Glutamatergic neuron (in vitro differentiated cells): ENCODE data around the gene S100A14. TPM values are rescaled to one million over a fixed set of nuclear protein-coding genes. Genes with fewer than 3 reads are reported as not detected.

Experiments
- DNase-seq: peaks from one replicate; pipeline ENCODE4 v3.0.0; 2022
- H3K27ac Mint-ChIP-seq: one replicate; pipeline ENCODE4 v1.8.0; 2020; ENCODE audit warnings: mild to moderate bottlenecking, mixed read lengths, inconsistent platforms; ENCODE audit not compliant: unreplicated experiment
- H3K27me3 Mint-ChIP-seq: one replicate; pipeline ENCODE4 v1.8.0; 2020; ENCODE audit warnings: mild to moderate bottlenecking, moderate library complexity, mixed read lengths, inconsistent platforms; ENCODE audit not compliant: unreplicated experiment
- H3K36me3 Mint-ChIP-seq: one replicate; pipeline ENCODE4 v1.8.0; 2020; ENCODE audit warnings: mild to moderate bottlenecking, mixed read lengths, inconsistent platforms; ENCODE audit not compliant: unreplicated experiment
- H3K4me1 Mint-ChIP-seq: one replicate; pipeline ENCODE4 v1.8.0; 2020; ENCODE audit warnings: mild to moderate bottlenecking, low read depth, mixed read lengths, inconsistent platforms; ENCODE audit not compliant: unreplicated experiment
- H3K4me3 Mint-ChIP-seq: one replicate; pipeline ENCODE4 v1.8.0; 2020; ENCODE audit warnings: mild to moderate bottlenecking, mixed read lengths, inconsistent platforms; ENCODE audit not compliant: unreplicated experiment
- H3K9me3 Mint-ChIP-seq: one replicate; pipeline ENCODE4 v1.8.0; 2020; ENCODE audit warnings: mild to moderate bottlenecking, moderate library complexity, mixed read lengths, inconsistent platforms; ENCODE audit not compliant: unreplicated experiment
- total RNA-seq: library from RNA; stranded (reverse); fragmentation: NEBNext Ultra II Directional; extraction: Animal tissue kit (Norgen Biotek cat#: 25700); gene quantifications from one replicate; pipeline ENCODE4 v1.2.1, GENCODE V29; 2021; ENCODE audit not compliant: unreplicated experiment
- TF ChIP-seq, protein P1 (sequence below): fragments of 200-600 bp; sonication (generic); IDR thresholded peaks from one replicate; pipeline ENCODE4 v1.5.0; 2021; ENCODE audit not compliant: partially characterized antibody, unreplicated experiment

Gene S100A14
- total RNA-seq, 1 donor from 2014 or later, result not detected

DNA sequence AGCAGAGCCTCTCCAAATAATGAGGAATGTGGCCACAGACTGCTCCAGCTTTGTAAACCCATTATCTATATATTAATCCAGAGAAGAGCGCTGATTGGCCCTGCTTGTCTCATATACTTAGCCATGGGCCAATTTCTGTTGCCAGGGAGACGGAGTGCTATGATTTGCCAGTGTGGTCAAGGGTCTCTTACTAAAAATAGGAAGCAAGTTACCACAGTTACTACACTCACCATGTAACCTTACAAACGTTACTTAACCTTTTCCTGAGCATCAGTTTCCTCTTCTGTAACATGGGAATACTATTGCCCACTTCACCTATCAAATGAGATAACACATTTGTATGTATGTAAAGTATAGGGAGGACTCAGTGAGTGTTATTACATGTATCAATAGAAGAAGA lies 42.8 kb downstream of the S100A14 start:
- Mint-ChIP-seq H3K27ac (peak overlapping the region; percentile 38), H3K4me3 (no peak overlapping the region), H3K9me3 (peaks cover 1% of the 10 kb centered on the region), H3K27me3 (no peaks in the 10 kb centered on the region), H3K4me1 (peaks cover 12% of the 10 kb centered on the region), H3K36me3 (no peaks in the 10 kb centered on the region)
- TF ChIP-seq, protein P1, sequence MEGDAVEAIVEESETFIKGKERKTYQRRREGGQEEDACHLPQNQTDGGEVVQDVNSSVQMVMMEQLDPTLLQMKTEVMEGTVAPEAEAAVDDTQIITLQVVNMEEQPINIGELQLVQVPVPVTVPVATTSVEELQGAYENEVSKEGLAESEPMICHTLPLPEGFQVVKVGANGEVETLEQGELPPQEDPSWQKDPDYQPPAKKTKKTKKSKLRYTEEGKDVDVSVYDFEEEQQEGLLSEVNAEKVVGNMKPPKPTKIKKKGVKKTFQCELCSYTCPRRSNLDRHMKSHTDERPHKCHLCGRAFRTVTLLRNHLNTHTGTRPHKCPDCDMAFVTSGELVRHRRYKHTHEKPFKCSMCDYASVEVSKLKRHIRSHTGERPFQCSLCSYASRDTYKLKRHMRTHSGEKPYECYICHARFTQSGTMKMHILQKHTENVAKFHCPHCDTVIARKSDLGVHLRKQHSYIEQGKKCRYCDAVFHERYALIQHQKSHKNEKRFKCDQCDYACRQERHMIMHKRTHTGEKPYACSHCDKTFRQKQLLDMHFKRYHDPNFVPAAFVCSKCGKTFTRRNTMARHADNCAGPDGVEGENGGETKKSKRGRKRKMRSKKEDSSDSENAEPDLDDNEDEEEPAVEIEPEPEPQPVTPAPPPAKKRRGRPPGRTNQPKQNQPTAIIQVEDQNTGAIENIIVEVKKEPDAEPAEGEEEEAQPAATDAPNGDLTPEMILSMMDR, result no peak
- no peak for DNase-seq

DNA sequence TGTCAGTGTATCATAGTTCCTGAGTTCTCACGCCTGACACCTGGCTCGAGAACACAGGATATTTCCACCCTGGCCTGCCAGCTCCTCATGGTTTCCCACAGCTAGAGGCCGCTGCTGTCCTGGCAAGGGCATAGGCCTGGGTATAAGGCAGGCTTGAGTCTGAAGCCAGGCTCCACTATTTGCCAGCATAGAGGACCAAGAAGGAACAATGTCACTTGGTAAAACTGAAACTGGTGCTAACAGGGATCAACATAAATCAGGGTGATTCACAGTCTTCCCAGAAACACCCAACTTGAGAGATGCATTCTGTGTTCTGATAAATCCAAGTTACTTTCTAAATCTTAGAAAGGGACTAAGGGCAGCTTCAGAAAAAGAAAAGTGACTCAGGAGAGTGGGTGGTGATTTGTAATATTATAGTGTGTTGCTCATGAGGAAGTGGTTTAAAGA lies 43.5 kb downstream of the S100A14 start:
- Mint-ChIP-seq H3K27ac (peak overlapping the region; percentile 48), H3K4me3 (no peak overlapping the region), H3K9me3 (peaks cover 3% of the 10 kb centered on the region), H3K4me1 (peaks cover 16% of the 10 kb centered on the region), H3K27me3 (peaks cover 2% of the 10 kb centered on the region), H3K36me3 (no peaks in the 10 kb centered on the region)
- TF ChIP-seq, protein P1, result no peak
- no peak for DNase-seq

DNA sequence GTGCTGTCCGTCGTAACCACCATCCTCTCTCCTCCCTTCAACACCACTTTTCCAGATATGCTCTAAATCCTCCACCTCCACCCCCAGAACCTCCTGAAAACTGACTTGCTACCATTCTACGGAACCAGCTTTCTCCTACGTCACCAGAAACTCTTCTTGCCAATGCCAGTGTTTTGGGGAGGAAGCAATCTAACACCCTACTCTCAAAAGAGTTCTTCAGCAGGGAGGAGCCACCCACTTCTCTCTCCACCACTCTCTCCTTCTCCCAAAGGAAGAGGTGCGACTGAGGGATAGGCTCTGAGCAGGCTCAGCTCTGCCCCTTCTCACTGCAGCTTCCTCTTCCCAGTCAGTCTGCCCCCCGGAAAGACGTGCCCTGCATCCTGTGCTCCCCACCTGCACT lies 44.4 kb downstream of the S100A14 start:
- peak overlapping the region; percentile 22 for H3K27ac Mint-ChIP-seq

DNA sequence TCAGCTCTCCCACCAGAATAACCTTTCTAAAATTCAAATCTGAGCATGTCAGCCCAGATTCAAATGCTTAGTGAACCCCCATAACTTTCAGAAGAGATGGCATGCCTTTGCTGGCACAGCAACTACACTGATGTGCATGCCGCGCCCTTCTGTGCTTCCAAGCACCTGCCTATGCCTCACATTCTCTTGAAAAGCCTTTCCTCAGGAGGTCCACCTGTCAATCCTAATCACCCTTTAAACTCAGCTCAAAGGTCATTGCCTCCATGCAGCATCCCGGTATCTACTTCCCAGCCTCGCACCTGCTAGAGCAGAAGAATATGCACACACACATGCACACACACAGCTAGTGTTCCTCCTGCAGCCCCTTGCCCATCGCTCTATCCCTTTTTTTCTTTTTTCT lies 45.3 kb downstream of the S100A14 start:
- no peak for DNase-seq
- Mint-ChIP-seq H3K36me3 (no peaks in the 10 kb centered on the region), H3K4me3 (no peak overlapping the region), H3K9me3 (peaks cover 5% of the 10 kb centered on the region), H3K27ac (no peak overlapping the region), H3K4me1 (peaks cover 21% of the 10 kb centered on the region), H3K27me3 (peaks cover 5% of the 10 kb centered on the region)
- TF ChIP-seq, protein P1, result no peak

More for the DNA sequence above, 44.4 kb downstream of the S100A14 start:
- no peak for DNase-seq
- peaks cover 3% of the 10 kb centered on the region for H3K9me3 Mint-ChIP-seq
- H3K36me3 Mint-ChIP-seq, result no peaks in the 10 kb centered on the region
- peaks cover 3% of the 10 kb centered on the region for H3K27me3 Mint-ChIP-seq
- peak overlapping the region; percentile 2 for H3K4me3 Mint-ChIP-seq
- peaks cover 18% of the 10 kb centered on the region for H3K4me1 Mint-ChIP-seq
- TF ChIP-seq, protein P1, result no peak

DNA sequence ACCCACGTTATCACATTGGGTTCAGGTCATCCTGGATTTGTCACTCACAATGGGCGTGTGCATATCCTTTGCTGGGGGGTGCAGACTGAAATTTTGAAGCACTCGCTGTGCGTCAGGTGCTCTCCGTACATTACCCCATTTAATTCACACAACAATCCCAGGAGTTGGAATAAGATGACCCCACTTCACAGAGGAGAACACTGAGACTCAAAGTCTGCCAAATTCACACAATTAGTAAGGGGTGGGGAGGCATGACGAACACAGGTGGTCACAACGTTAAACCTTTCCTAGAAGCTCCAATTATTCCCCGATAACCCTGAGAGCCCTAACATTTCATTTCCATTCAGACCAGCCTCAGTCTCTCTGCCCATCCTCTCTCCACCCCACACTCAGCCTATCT lies 46.7 kb downstream of the S100A14 start:
- TF ChIP-seq, protein P1, result no peak
- Mint-ChIP-seq H3K36me3 (no peaks in the 10 kb centered on the region), H3K4me3 (peak overlapping the region; percentile 43), H3K9me3 (peaks cover 7% of the 10 kb centered on the region), H3K27ac (peak overlapping the region; percentile 80), H3K4me1 (peaks cover 25% of the 10 kb centered on the region), H3K27me3 (peaks cover 6% of the 10 kb centered on the region)
- no peak for DNase-seq
